Caco-2 (cell line): ENCODE results near the gene FGFBP3. TPM values are rescaled to one million over a fixed set of nuclear protein-coding genes. Genes with fewer than 3 reads are reported as not detected.

Source experiments
- BruUV-seq: library from RNA; stranded (reverse); fragments of 400-500 nt; replicated peaks from 2 replicates; lab custom pipeline; 2021; lab: Mats Ljungman, UMichigan
- CTCF ChIA-PET: fragments of 300-600 bp; sonication (Branson Sonifier 250); formaldehyde crosslinking; loops from one replicate; lab custom pipeline; 2022; ENCODE audit warnings: antibody characterized with exemption; lab: Charles Lee
- POLR2A ChIA-PET: fragments of 300-600 bp; sonication (Branson Sonifier 250); formaldehyde crosslinking; loops from one replicate; lab custom pipeline; 2022; ENCODE audit warnings: antibody characterized with exemption; lab: Charles Lee
- DNase-seq, 2 experiments: peaks; one replicate each; pipeline versions ENCODE4 v3.0.0 to v3.0.0-alpha.2; 2020 to 2022
- H3K27me3 ChIP-seq: replicated peaks from 2 replicates; pipeline ENCODE4 v1.6.0; 2011; ENCODE audit warnings: low read length; ENCODE audit not compliant: control insufficient read depth, insufficient read depth
- H3K36me3 ChIP-seq: 2 replicates; pipeline ENCODE4 v1.5.1; 2011; ENCODE audit warnings: low read length; ENCODE audit not compliant: control insufficient read depth, insufficient read depth
- H3K4me1 ChIP-seq: fragments of 250-450 bp; sonication (Bioruptor Pico); 2 replicates; pipeline ENCODE4 v1.5.1; 2020; ENCODE audit warnings: mild to moderate bottlenecking
- H3K4me3 ChIP-seq: 2 replicates; pipeline ENCODE4 v1.5.1; 2011; ENCODE audit warnings: low read depth, mild to moderate bottlenecking, control low read depth, low read length
- H3K9me3 ChIP-seq: fragments of 250-450 bp; sonication (Bioruptor Pico); 2 replicates; pipeline ENCODE4 v1.5.1; 2020; ENCODE audit warnings: mild to moderate bottlenecking, moderate library complexity
- H3K27ac Mint-ChIP-seq: one replicate; pipeline ENCODE4 v1.8.0; 2022; ENCODE audit warnings: mixed read lengths; ENCODE audit not compliant: unreplicated experiment
- H3K27me3 Mint-ChIP-seq: one replicate; pipeline ENCODE4 v1.8.0; 2022; ENCODE audit warnings: mixed read lengths; ENCODE audit not compliant: insufficient read depth, unreplicated experiment
- H3K36me3 Mint-ChIP-seq: one replicate; pipeline ENCODE4 v1.8.0; 2022; ENCODE audit warnings: mild to moderate bottlenecking, mixed read lengths; ENCODE audit not compliant: insufficient read depth, unreplicated experiment
- H3K4me1 Mint-ChIP-seq: one replicate; pipeline ENCODE4 v1.8.0; 2022; ENCODE audit warnings: low read depth, mixed read lengths; ENCODE audit not compliant: unreplicated experiment
- H3K4me3 Mint-ChIP-seq: one replicate; pipeline ENCODE4 v1.8.0; 2022; ENCODE audit warnings: mild to moderate bottlenecking, moderate library complexity, mixed read lengths; ENCODE audit not compliant: unreplicated experiment
- H3K9me3 Mint-ChIP-seq: one replicate; pipeline ENCODE4 v1.8.0; 2022; ENCODE audit warnings: mixed read lengths; ENCODE audit not compliant: unreplicated experiment
- intact Hi-C: fragments of 100-400 bp; cut with micrococcal nuclease; formaldehyde crosslinking; loops from one replicate; pipeline ENCODE4 v1.10.0; 2022; ENCODE audit not compliant: unreplicated experiment
- total RNA-seq: library from RNA; stranded (reverse); gene quantifications from 2 replicates; pipeline ENCODE4 v1.2.3, GENCODE V29; 2022
- TF ChIP-seq, protein P1 (sequence below), 2 experiments: fragments of 200-600 bp in 1 of 2; IDR thresholded peaks; 1 replicate in 1 of 2; 2 replicates in 1 of 2; pipeline versions ENCODE4 v1.5.1 to v1.8.0; 2011 to 2022; ENCODE audit warnings: antibody characterized with exemption in 1 of 2, control low read depth in 1 of 2, inconsistent platforms in 1 of 2, low read depth in 1 of 2, low read length in 1 of 2, mild to moderate bottlenecking in 1 of 2, moderate library complexity in 1 of 2; ENCODE audit not compliant: insufficient read depth in 1 of 2, severe bottlenecking in 1 of 2, unreplicated experiment in 1 of 2

Gene FGFBP3
- total RNA-seq, 1 experiment from 2014 or later = 3.6 TPM

DNA sequence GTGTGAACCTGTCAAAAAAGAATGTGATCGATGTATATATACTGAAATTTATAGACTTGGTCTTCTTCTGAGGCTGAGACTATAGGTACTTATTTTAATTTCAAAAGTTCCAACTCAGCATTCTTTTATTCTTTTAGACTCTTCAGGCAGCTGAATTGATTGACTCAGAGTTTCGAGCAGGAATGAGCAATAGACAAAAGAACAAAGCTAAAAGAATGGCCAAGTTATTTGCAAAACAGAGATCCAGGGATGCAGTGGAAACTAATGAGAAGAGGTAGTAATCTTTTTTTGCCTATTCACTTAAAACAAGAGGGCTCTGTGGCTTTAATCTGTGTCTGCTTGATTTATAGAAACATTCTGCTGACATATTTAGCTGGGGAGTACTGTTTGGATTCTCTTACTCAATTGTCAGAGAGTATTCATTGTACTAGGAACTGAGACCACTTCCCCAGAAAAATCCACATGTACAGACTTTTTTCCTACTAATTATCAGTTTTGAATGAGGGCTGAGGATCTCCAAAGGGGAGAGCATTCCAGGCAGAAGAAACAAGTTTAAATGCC, 44.4 kb upstream of the FGFBP3 start:
- Histone ChIP-seq H3K9me3 (no peaks in the 10 kb centered on the region), H3K4me3 (no peak overlapping the region), H3K4me1 (no peaks in the 10 kb centered on the region), H3K27me3 (no peaks in the 10 kb centered on the region), H3K36me3 (peaks cover 1% of the 10 kb centered on the region; the same call in 1 of the 2 replicates)
- Mint-ChIP-seq H3K4me3 (no peak overlapping the region), H3K27me3 (no peaks in the 10 kb centered on the region), H3K4me1 (no peaks in the 10 kb centered on the region), H3K27ac (no peak overlapping the region), H3K36me3 (peaks cover 68% of the 10 kb centered on the region), H3K9me3 (no peaks in the 10 kb centered on the region)
- POLR2A ChIA-PET = no interaction called here
- CTCF ChIA-PET = no interaction called here
- TF ChIP-seq, protein P1, sequence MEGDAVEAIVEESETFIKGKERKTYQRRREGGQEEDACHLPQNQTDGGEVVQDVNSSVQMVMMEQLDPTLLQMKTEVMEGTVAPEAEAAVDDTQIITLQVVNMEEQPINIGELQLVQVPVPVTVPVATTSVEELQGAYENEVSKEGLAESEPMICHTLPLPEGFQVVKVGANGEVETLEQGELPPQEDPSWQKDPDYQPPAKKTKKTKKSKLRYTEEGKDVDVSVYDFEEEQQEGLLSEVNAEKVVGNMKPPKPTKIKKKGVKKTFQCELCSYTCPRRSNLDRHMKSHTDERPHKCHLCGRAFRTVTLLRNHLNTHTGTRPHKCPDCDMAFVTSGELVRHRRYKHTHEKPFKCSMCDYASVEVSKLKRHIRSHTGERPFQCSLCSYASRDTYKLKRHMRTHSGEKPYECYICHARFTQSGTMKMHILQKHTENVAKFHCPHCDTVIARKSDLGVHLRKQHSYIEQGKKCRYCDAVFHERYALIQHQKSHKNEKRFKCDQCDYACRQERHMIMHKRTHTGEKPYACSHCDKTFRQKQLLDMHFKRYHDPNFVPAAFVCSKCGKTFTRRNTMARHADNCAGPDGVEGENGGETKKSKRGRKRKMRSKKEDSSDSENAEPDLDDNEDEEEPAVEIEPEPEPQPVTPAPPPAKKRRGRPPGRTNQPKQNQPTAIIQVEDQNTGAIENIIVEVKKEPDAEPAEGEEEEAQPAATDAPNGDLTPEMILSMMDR (IDR thresholded peaks at IDR 0.05; ENCODE audit: insufficient read depth in 1 of 2, low read depth in 1 of 2, low read length in 1 of 2, severe bottlenecking in 1 of 2, unreplicated experiment in 1 of 2) = no peak
- intact Hi-C loops = no loop called here
- DNase-seq = no peak
- BruUV-seq = no TSS peak

DNA sequence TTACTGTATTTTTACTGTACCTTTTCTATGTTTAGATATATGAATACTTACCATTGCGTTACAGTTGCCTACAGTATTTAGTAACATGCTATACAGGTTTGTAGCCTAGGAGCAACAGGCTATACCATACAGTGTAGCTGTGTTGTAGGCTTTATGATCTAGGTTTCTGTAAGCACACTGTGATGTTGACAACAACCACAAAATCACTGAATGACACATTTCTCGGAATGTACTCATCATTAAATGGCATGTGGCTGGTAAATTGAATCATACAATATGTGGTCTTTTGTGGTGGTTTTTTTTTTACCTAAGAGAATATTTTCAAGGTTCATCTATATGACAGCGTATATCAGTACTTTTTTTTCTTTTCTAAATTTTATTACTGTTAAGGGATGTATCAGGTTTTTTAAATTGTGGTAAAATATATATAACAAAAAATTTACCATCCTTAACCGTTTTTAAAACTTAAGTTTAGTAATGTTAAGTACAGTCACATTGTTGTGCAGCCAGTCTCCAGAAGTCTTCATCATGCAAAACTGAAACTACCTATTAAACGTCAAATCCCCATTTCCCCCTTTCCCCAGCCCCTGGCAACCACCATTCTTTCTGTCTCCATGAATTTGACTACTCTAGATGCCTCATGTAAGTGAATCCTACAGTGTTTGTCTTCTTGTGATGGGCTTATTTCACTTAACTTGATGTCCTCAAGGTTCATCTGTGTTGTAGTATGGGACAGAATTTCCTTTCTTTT, 35.8 kb upstream of the FGFBP3 start:
- no peak for DNase-seq
- Mint-ChIP-seq H3K27ac (no peak overlapping the region), H3K9me3 (no peaks in the 10 kb centered on the region), H3K36me3 (peaks cover 50% of the 10 kb centered on the region), H3K27me3 (no peaks in the 10 kb centered on the region), H3K4me1 (no peaks in the 10 kb centered on the region), H3K4me3 (no peak overlapping the region)
- Histone ChIP-seq H3K9me3 (no peaks in the 10 kb centered on the region), H3K4me3 (no peak overlapping the region), H3K36me3 (no peaks in the 10 kb centered on the region), H3K27me3 (no peaks in the 10 kb centered on the region), H3K4me1 (no peaks in the 10 kb centered on the region)
- intact Hi-C loops = no loop called here
- TF ChIP-seq, protein P1 (IDR thresholded peaks at IDR 0.05; ENCODE audit: insufficient read depth in 1 of 2, low read depth in 1 of 2, low read length in 1 of 2, severe bottlenecking in 1 of 2, unreplicated experiment in 1 of 2) = no peak
- ChIA-PET POLR2A (no interaction called here), CTCF (no interaction called here)
- no TSS peak for BruUV-seq

DNA sequence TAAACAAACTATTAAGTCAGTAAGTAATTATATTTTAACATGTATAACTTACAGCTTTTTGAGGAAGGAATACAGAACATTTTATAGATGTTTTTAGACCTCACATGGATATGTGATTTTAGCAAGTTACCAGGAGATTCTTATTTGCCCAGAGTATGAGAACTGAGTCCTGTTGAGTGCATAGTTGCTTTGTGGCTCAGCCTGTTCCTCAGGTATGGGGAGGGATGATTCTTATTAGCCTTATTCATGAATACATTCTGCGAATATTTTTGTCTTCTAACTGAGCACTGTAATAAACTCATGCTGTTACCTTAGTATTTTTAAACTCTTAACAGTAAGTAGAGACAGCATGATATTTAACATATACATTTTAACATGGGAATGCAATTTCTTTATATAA, 32.1 kb upstream of the FGFBP3 start:
- Histone ChIP-seq H3K4me1 (no peaks in the 10 kb centered on the region), H3K4me3 (no peak overlapping the region), H3K27me3 (no peaks in the 10 kb centered on the region), H3K36me3 (no peaks in the 10 kb centered on the region), H3K9me3 (no peaks in the 10 kb centered on the region)
- TF ChIP-seq, protein P1 (IDR thresholded peaks at IDR 0.05; ENCODE audit: insufficient read depth in 1 of 2, low read depth in 1 of 2, low read length in 1 of 2, severe bottlenecking in 1 of 2, unreplicated experiment in 1 of 2) = no peak
- no TSS peak for BruUV-seq
- H3K4me1 Mint-ChIP-seq = no peaks in the 10 kb centered on the region
- no peaks in the 10 kb centered on the region for H3K9me3 Mint-ChIP-seq
- no peak for DNase-seq
- peaks cover 41% of the 10 kb centered on the region for H3K36me3 Mint-ChIP-seq
- H3K27ac Mint-ChIP-seq = no peak overlapping the region
- no peaks in the 10 kb centered on the region for H3K27me3 Mint-ChIP-seq
- intact Hi-C loops = no loop called here
- no peak overlapping the region for H3K4me3 Mint-ChIP-seq
- POLR2A ChIA-PET = no interaction called here
- CTCF ChIA-PET = no interaction called here
